Stimulated activated CD8-positive, alpha-beta memory T cell treated with anti-CD3 and anti-CD28 coated beads, Interleukin-12 subunit alpha, Interleukin-12 subunit beta, amount 100 ng/mL, for 24 hours (primary cell): ENCODE results near the gene ENTPD8.
"Not testable (repeated sequence)": the region's sequence is repeated elsewhere in the genome, so short reads cannot be mapped to it uniquely, and the experiment has no call there.

Source experiments
- DNase-seq: peaks from one replicate; pipeline ENCODE4 v3.0.0-alpha.2; 2020; ENCODE audit errors: extremely low read depth

The ENTPD8 gene

GRCh38 chr9:137476856-137477255, 35.7 kb upstream of the ENTPD8 start:
- no peak for DNase-seq

GRCh38 chr9:137475666-137476065, 34.5 kb upstream of the ENTPD8 start:
- DNase-seq: no peak

- DNase-seq: no peak
Measured at GRCh38 chr9:137474271-137474670, 33.1 kb upstream of the ENTPD8 start.

- DNase-seq: no peak
Measured at GRCh38 chr9:137470785-137471184, 29.6 kb upstream of the ENTPD8 start.

- DNase-seq: no peak
Measured at GRCh38 chr9:137467896-137468295, 26.7 kb upstream of the ENTPD8 start.

- no peak for DNase-seq
Measured at GRCh38 chr9:137467161-137467581, 26.0 kb upstream of the ENTPD8 start.

GRCh38 chr9:137466389-137467085, 25.4 kb upstream of the ENTPD8 start:
- not testable (repeated sequence) for DNase-seq

- DNase-seq: no peak
Measured at GRCh38 chr9:137465720-137466388, 24.7 kb upstream of the ENTPD8 start.

- no peak for DNase-seq
Measured at GRCh38 chr9:137465000-137465719, 24.0 kb upstream of the ENTPD8 start.

- DNase-seq: no peak
Measured at GRCh38 chr9:137464291-137464999, 23.3 kb upstream of the ENTPD8 start.

- no peak for DNase-seq
Measured at GRCh38 chr9:137463931-137464290, 22.8 kb upstream of the ENTPD8 start.

GRCh38 chr9:137462986-137463930, 22.1 kb upstream of the ENTPD8 start:
- DNase-seq: no peak

GRCh38 chr9:137462396-137462985, 21.3 kb upstream of the ENTPD8 start:
- no peak for DNase-seq

- DNase-seq: peak; percentile 60
Measured at GRCh38 chr9:137461663-137462395, 20.7 kb upstream of the ENTPD8 start.

- DNase-seq: no peak
Measured at GRCh38 chr9:137461316-137461662, 20.1 kb upstream of the ENTPD8 start.

GRCh38 chr9:137460363-137461315, 19.5 kb upstream of the ENTPD8 start:
- no peak for DNase-seq

- no peak for DNase-seq
Measured at GRCh38 chr9:137459601-137460362, 18.6 kb upstream of the ENTPD8 start.

GRCh38 chr9:137459152-137459600, 18.0 kb upstream of the ENTPD8 start, which contains the start of gene NSMF:
NSMF (minus strand) TSS chr9:137459334; CDS start chr9:137459102, 232 bp downstream.
- DNase-seq: peak; percentile 84
